ENCODE measurements around the gene KCTD12. TPM values are rescaled to one million over a fixed set of nuclear protein-coding genes. Genes with fewer than 3 reads are reported as not detected.

Gene KCTD12
- total RNA-seq, 1 donor from 2014 or later: 7.4 TPM

- Mint-ChIP-seq H3K27ac (ENCODE audit: unreplicated experiment) (no peak overlapping the region), H3K4me3 (no peak overlapping the region), H3K36me3 (ENCODE audit: low read depth) (no peaks in the 10 kb centered on the region), H3K27me3 (ENCODE audit: low read depth) (peaks cover 4% of the 10 kb centered on the region), H3K4me1 (peaks cover 10% of the 10 kb centered on the region), H3K9me3 (no peaks in the 10 kb centered on the region)
- TF ChIP-seq CTCF (conservative IDR thresholded peaks at IDR 0.05): no peak
- DNase-seq (ENCODE audit: low read depth, low spot score): no peak
Observed at GRCh38 chr13:76868371-76868770, 17.8 kb downstream of the KCTD12 start.

GRCh38 chr13:76865996-76866503 is 20.2 kb downstream of the KCTD12 start:
- no peak overlapping the region for H3K4me3 Mint-ChIP-seq
- no peak overlapping the region for H3K27ac Mint-ChIP-seq (ENCODE audit: unreplicated experiment)
- no peaks in the 10 kb centered on the region for H3K36me3 Mint-ChIP-seq (ENCODE audit: low read depth)
- peaks cover 4% of the 10 kb centered on the region for H3K27me3 Mint-ChIP-seq (ENCODE audit: low read depth)
- no peak for DNase-seq (ENCODE audit: low read depth, low spot score)
- H3K4me1 Mint-ChIP-seq: no peaks in the 10 kb centered on the region
- no peaks in the 10 kb centered on the region for H3K9me3 Mint-ChIP-seq
- TF ChIP-seq CTCF (conservative IDR thresholded peaks at IDR 0.05): no peak

- H3K9me3 Mint-ChIP-seq: no peaks in the 10 kb centered on the region
- no peak overlapping the region for H3K4me3 Mint-ChIP-seq
- TF ChIP-seq CTCF (conservative IDR thresholded peaks at IDR 0.05): no peak
- no peaks in the 10 kb centered on the region for H3K4me1 Mint-ChIP-seq
- peaks cover 4% of the 10 kb centered on the region for H3K27me3 Mint-ChIP-seq (ENCODE audit: low read depth)
- H3K27ac Mint-ChIP-seq (ENCODE audit: unreplicated experiment): no peak overlapping the region
- DNase-seq (ENCODE audit: low read depth, low spot score): no peak
- H3K36me3 Mint-ChIP-seq (ENCODE audit: low read depth): no peaks in the 10 kb centered on the region
Observed at GRCh38 chr13:76865109-76865508, 21.1 kb downstream of the KCTD12 start.

GRCh38 chr13:76864259-76864658 is 21.9 kb downstream of the KCTD12 start:
- Mint-ChIP-seq H3K27me3 (ENCODE audit: low read depth) (peaks cover 4% of the 10 kb centered on the region), H3K9me3 (no peaks in the 10 kb centered on the region), H3K36me3 (ENCODE audit: low read depth) (no peaks in the 10 kb centered on the region), H3K4me1 (no peaks in the 10 kb centered on the region), H3K27ac (ENCODE audit: unreplicated experiment) (no peak overlapping the region), H3K4me3 (no peak overlapping the region)
- TF ChIP-seq CTCF (conservative IDR thresholded peaks at IDR 0.05): no peak
- DNase-seq (ENCODE audit: low read depth, low spot score): no peak

- Mint-ChIP-seq H3K4me3 (no peak overlapping the region), H3K9me3 (peaks cover 4% of the 10 kb centered on the region), H3K27me3 (ENCODE audit: low read depth) (peaks cover 4% of the 10 kb centered on the region), H3K36me3 (ENCODE audit: low read depth) (no peaks in the 10 kb centered on the region), H3K27ac (ENCODE audit: unreplicated experiment) (no peak overlapping the region), H3K4me1 (no peaks in the 10 kb centered on the region)
- no peak for TF ChIP-seq CTCF (conservative IDR thresholded peaks at IDR 0.05)
- DNase-seq (ENCODE audit: low read depth, low spot score): no peak
Observed at GRCh38 chr13:76863022-76863421, 23.2 kb downstream of the KCTD12 start.

GRCh38 chr13:76861859-76862258 is 24.3 kb downstream of the KCTD12 start:
- no peak for DNase-seq (ENCODE audit: low read depth, low spot score)
- H3K4me1 Mint-ChIP-seq: no peaks in the 10 kb centered on the region
- no peaks in the 10 kb centered on the region for H3K36me3 Mint-ChIP-seq (ENCODE audit: low read depth)
- H3K9me3 Mint-ChIP-seq: peaks cover 6% of the 10 kb centered on the region
- H3K4me3 Mint-ChIP-seq: no peak overlapping the region
- no peak overlapping the region for H3K27ac Mint-ChIP-seq (ENCODE audit: unreplicated experiment)
- no peak for TF ChIP-seq CTCF (conservative IDR thresholded peaks at IDR 0.05)
- H3K27me3 Mint-ChIP-seq (ENCODE audit: low read depth): peaks cover 4% of the 10 kb centered on the region
